Adrenal gland (tissue), 5 donors: ENCODE results near the gene RTKN2.

Experiments used
- POLR2A ChIP-seq, 2 donors: fragments of 450-650 bp; IDR thresholded peaks; one replicate each; pipeline ENCODE4 v1.6.1; 2017; ENCODE audit warnings: antibody characterized with exemption in 2 of 2, mild to moderate bottlenecking in 2 of 2, moderate library complexity in 1 of 2
- TF ChIP-seq, protein P1 (sequence below), 6 experiments: fragments of 450-650 bp in 4 of 6; fragments of 200-600 bp in 2 of 6; sonication (generic) in 1 of 6; IDR thresholded peaks; 1 replicate in 5 of 6; 2 replicates in 1 of 6; pipeline versions ENCODE4 v1.5.1 to v1.8.0; 2016 to 2021; ENCODE audit warnings: antibody characterized with exemption in 6 of 6, mild to moderate bottlenecking in 2 of 6, moderate library complexity in 1 of 6
- donor health status: DM: no; HTN: no; CAD: no.

DNA sequence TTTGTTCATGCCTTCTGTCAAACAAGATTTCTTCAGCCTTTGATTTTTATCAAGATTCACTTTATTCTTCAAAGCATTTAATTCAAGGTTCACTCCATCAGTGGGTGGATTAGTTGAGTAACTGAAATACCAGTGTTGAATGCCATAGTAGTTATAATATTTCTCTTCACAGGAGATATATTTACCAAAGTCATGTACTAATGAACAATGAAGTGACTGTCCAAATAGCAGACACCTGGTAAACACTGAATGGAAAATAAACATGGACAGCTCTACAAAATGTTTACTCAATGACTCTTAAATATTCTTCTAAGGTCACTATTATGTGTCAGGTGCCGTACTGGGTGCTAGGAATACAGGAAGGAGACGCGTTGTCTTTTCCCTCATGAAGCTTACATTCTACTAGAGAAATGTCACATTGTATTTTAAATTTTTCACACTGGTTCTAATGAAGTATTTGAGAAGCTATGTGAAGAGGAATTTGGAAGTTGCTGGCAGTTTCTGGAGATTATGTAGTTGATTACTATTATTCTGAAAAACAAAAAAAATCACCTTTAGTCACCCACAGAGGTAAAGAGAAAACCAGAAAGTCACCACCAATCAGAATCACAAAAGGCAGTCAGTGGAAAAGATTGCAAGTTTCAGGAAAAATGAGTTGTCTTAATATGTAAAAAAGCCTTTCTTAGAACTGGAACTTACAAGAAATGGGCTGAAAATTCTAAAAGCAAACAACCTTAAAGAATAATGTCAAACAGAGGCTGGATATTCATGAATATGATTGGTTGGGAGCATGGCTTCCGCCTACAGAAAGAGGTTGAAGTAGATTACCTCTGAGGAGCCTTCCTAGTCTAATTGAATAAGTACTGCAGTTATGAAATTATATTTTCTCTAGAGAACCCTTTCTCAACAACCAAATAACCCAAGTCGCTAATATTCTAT lies 84.5 kb downstream of the RTKN2 start:
- TF ChIP-seq, protein P1, sequence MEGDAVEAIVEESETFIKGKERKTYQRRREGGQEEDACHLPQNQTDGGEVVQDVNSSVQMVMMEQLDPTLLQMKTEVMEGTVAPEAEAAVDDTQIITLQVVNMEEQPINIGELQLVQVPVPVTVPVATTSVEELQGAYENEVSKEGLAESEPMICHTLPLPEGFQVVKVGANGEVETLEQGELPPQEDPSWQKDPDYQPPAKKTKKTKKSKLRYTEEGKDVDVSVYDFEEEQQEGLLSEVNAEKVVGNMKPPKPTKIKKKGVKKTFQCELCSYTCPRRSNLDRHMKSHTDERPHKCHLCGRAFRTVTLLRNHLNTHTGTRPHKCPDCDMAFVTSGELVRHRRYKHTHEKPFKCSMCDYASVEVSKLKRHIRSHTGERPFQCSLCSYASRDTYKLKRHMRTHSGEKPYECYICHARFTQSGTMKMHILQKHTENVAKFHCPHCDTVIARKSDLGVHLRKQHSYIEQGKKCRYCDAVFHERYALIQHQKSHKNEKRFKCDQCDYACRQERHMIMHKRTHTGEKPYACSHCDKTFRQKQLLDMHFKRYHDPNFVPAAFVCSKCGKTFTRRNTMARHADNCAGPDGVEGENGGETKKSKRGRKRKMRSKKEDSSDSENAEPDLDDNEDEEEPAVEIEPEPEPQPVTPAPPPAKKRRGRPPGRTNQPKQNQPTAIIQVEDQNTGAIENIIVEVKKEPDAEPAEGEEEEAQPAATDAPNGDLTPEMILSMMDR (IDR thresholded peaks at IDR 0.05) = no peak
- TF ChIP-seq POLR2A (IDR thresholded peaks at IDR 0.05) = no peak
